Natural killer cell (primary cell): ENCODE measurements around the gene KIAA0513. TPM values are rescaled to one million over a fixed set of nuclear protein-coding genes. Genes with fewer than 3 reads are reported as not detected.

Experiments
- ATAC-seq, 3 donors: fragments of 150-1000 bp in 2 of 3; fragments of 200-7000 bp in 1 of 3; cut with Tn5 transposase; 1 replicate in 1 of 3; 2 replicates in 2 of 3; pipeline ENCODE4 v1.10.0; 2021; ENCODE audit warnings: mild to moderate bottlenecking in 2 of 3, moderate library complexity in 2 of 3
- DNase-seq, 2 donors: peaks; one replicate each; pipeline versions ENCODE4 v3.0.0 to v3.0.0-alpha.2; 2013 to 2021; ENCODE audit warnings: mixed read lengths in 1 of 2
- H3K27ac ChIP-seq: one replicate; pipeline ENCODE4 v1.5.1; 2013; ENCODE audit warnings: mild to moderate bottlenecking, low read length
- H3K27me3 ChIP-seq: one replicate; pipeline ENCODE4 v1.6.1; 2013; ENCODE audit warnings: low read length; ENCODE audit not compliant: control insufficient read depth, insufficient read depth
- H3K36me3 ChIP-seq: one replicate; pipeline ENCODE4 v1.6.1; 2013; ENCODE audit warnings: low read length; ENCODE audit not compliant: control insufficient read depth, insufficient read depth
- H3K4me1 ChIP-seq: one replicate; pipeline ENCODE4 v1.6.1; 2013; ENCODE audit warnings: low read length; ENCODE audit not compliant: control insufficient read depth, insufficient read depth
- H3K4me3 ChIP-seq: one replicate; pipeline ENCODE4 v1.5.1; 2013; ENCODE audit warnings: low read length
- H3K9me3 ChIP-seq: one replicate; pipeline ENCODE4 v1.6.1; 2013; ENCODE audit warnings: low read length; ENCODE audit not compliant: control insufficient read depth, insufficient read depth
- H3K27ac Mint-ChIP-seq, 2 donors: one replicate each; pipeline ENCODE4 v1.8.0; 2022; ENCODE audit warnings: mild to moderate bottlenecking in 2 of 2, mixed read lengths in 2 of 2, moderate library complexity in 1 of 2
- H3K27me3 Mint-ChIP-seq, 2 donors: one replicate each; pipeline ENCODE4 v1.8.0; 2022; ENCODE audit warnings: low read depth in 2 of 2, mixed read lengths in 2 of 2
- H3K36me3 Mint-ChIP-seq: one replicate; pipeline ENCODE4 v1.8.0; 2022; ENCODE audit warnings: mixed read lengths
- H3K4me1 Mint-ChIP-seq, 2 donors: one replicate each; pipeline ENCODE4 v1.8.0; 2022; ENCODE audit warnings: mixed read lengths in 2 of 2
- H3K4me3 Mint-ChIP-seq: one replicate; pipeline ENCODE4 v1.8.0; 2022; ENCODE audit warnings: mild to moderate bottlenecking, moderate library complexity, mixed read lengths
- H3K9me3 Mint-ChIP-seq, 2 donors: one replicate each; pipeline ENCODE4 v1.8.0; 2022; ENCODE audit warnings: mixed read lengths in 2 of 2
- CTCF ChIP-seq: fragments of 200-600 bp; IDR thresholded peaks from one replicate; pipeline ENCODE4 v1.8.0; 2022; ENCODE audit warnings: antibody characterized with exemption
- WGBS: methylation state at CpG from one replicate; pipeline ENCODE4 v1.1.7; 2013; ENCODE audit warnings: missing lambda C conversion rate; ENCODE audit not compliant: insufficient coverage; 5-methylcytosine and 5-hydroxymethylcytosine counted together
- intact Hi-C: fragments of 100-400 bp; cut with micrococcal nuclease; formaldehyde crosslinking; loops from one replicate; pipeline ENCODE4 v1.14.2; 2022
- total RNA-seq, 4 donors: library from RNA; stranded (reverse); fragments of 120-200 nt in 1 of 4; gene quantifications; one replicate each; pipeline versions ENCODE4 v1.2.3 to v1.2.4, GENCODE V29; 2013 to 2022

Gene KIAA0513
- total RNA-seq, 3 donors from 2014 or later (not counting 1 experiment from before 2014, with no cell fraction given) = 7.9 to 17.7 (median 12.1) TPM

- Mint-ChIP-seq H3K9me3 (no peaks in the 10 kb centered on the region), H3K27ac (no peak overlapping the region), H3K4me3 (no peak overlapping the region), H3K27me3 (no peaks in the 10 kb centered on the region), H3K36me3 (no peaks in the 10 kb centered on the region), H3K4me1 (no peaks in the 10 kb centered on the region)
- WGBS = 97% methylated on average over 7 of the region's 9 CpGs
- no peak overlapping the region for H3K4me3 ChIP-seq
- no peak for ATAC-seq
- TF ChIP-seq CTCF = no peak
- no peak overlapping the region for H3K27ac ChIP-seq
- H3K27me3 ChIP-seq = no peaks in the 10 kb centered on the region
- intact Hi-C loops = no loop called here
- no peaks in the 10 kb centered on the region for H3K9me3 ChIP-seq
- no peaks in the 10 kb centered on the region for H3K36me3 ChIP-seq
- no peaks in the 10 kb centered on the region for H3K4me1 ChIP-seq
- no peak for DNase-seq
These were observed 100.7 kb downstream of the KIAA0513 start for GRCh38 chr16:85128079-85128837.

- Histone ChIP-seq H3K27me3 (no peaks in the 10 kb centered on the region), H3K4me3 (no peak overlapping the region), H3K4me1 (peaks cover 5% of the 10 kb centered on the region), H3K27ac (no peak overlapping the region), H3K36me3 (no peaks in the 10 kb centered on the region), H3K9me3 (no peaks in the 10 kb centered on the region)
- no peaks in the 10 kb centered on the region for H3K4me1 Mint-ChIP-seq
- H3K4me3 Mint-ChIP-seq = no peak overlapping the region
- no peak for TF ChIP-seq CTCF
- no peaks in the 10 kb centered on the region for H3K36me3 Mint-ChIP-seq
- WGBS = 89% methylated on average over 15 of the region's 15 CpGs
- DNase-seq (no peak), ATAC-seq (no peak)
- H3K9me3 Mint-ChIP-seq = no peaks in the 10 kb centered on the region
- no peaks in the 10 kb centered on the region for H3K27me3 Mint-ChIP-seq
- H3K27ac Mint-ChIP-seq = no peak overlapping the region
- intact Hi-C loops = no loop called here
These were observed 102.5 kb downstream of the KIAA0513 start for GRCh38 chr16:85129876-85130704.

GRCh38 chr16:85130705-85131028 lies 103.1 kb downstream of the KIAA0513 start:
- no peak overlapping the region for H3K4me3 ChIP-seq
- no peak for TF ChIP-seq CTCF
- WGBS = 87% methylated on average over 5 of the region's 5 CpGs
- Mint-ChIP-seq H3K36me3 (no peaks in the 10 kb centered on the region), H3K4me1 (peaks cover 0 to under 1% of the 10 kb centered on the region in 2 donors), H3K4me3 (no peak overlapping the region), H3K27ac (no peak overlapping the region), H3K9me3 (no peaks in the 10 kb centered on the region), H3K27me3 (no peaks in the 10 kb centered on the region)
- no peaks in the 10 kb centered on the region for H3K36me3 ChIP-seq
- no peaks in the 10 kb centered on the region for H3K27me3 ChIP-seq
- DNase-seq (no peak), ATAC-seq (no peak)
- H3K27ac ChIP-seq = no peak overlapping the region
- no peaks in the 10 kb centered on the region for H3K9me3 ChIP-seq
- intact Hi-C loops = no loop called here
- H3K4me1 ChIP-seq = peaks cover 11% of the 10 kb centered on the region
